GM21381 (cell line): ENCODE measurements around the gene CD99.
"Not testable (repeated sequence)": the region's sequence is repeated elsewhere in the genome, so short reads cannot be mapped to it uniquely, and the experiment has no call there.

ENCODE experiments used
- ATAC-seq: cut with Tn5 transposase; IDR thresholded peaks from one replicate; pipeline ENCODE4 v1.9.1; 2021; ENCODE audit warnings: mild to moderate bottlenecking, moderate library complexity; ENCODE audit not compliant: unreplicated experiment

The CD99 gene

DNA sequence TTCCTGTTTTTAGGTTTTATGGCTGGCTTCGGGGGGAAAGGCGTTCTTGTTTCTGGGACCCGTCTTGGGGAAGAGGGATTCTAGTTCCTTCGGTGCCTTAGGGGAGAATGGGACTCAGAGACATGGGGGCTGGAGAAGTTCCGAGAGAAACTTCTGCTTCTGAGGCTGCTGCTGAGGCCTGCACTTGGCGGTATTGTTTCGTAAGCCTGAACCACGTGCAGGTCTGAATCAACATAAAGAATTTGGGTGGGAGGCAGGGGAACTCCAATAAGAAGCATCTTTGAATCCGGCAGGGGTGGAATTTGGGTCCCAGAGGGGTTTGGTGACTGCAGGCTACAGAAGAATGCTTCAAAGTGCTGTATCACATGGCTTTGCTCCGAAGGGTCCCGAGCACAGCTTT, 75.8 kb downstream of the CD99 start:
- ATAC-seq, result no peak

DNA sequence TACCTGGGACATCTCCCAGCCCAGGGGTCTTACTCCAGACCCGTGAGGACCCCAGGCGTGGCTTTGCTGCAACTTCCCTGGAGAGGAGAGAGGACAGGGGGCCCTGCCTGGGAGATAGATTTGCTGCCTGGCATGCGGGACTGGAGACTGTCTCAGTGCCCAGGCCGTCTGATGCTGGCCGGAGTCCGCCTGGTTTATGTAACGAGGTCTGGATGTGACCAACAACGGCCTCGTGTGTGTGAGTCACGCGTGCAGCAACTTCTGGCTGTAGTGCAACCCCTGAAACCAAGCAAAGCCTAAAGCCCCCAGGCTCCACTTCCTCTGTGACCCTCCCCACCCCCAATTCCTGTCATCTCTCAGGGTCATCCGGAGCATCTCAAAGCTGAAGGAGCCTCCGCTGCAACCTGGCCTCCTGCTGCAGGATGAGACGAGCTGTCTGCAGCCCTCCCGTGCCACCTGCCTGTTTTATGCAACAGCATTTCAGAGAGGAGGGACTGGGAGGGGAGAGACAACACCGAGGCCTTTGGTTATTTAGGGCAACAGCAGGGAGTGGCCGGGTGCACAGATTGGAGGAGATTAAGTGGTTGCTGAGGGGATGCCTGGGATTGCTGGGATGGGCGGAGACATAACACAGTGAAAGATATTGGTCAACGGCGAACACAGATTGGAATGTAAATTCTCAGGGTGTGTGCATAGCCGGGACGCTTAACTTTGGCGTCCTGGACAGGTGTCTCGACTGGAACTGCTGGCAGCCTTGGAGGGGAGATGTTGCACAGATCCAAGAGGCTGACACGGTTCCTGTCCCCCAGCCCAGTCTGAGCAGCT, 76.7 kb downstream of the CD99 start:
- ATAC-seq, result no peak

DNA sequence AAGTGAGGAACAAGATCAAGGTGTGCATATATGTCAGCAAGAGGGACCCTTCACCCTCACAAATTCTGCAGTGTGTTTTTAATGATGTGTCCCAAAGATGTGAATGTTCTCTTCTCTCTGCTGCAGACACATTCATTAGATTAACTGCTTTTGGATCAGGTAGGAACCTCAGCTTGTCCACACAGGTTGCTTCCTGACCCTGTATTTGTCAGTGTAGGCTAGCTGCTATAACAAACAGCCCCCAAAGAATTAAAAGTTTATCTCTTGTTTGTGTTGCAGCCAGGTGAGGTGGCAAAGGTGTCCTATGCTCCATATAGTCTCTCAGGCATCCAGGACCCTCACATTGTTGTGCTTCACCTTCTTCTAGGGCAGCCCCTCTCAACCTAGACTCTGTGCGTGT, 78.5 kb downstream of the CD99 start:
- no peak for ATAC-seq

DNA sequence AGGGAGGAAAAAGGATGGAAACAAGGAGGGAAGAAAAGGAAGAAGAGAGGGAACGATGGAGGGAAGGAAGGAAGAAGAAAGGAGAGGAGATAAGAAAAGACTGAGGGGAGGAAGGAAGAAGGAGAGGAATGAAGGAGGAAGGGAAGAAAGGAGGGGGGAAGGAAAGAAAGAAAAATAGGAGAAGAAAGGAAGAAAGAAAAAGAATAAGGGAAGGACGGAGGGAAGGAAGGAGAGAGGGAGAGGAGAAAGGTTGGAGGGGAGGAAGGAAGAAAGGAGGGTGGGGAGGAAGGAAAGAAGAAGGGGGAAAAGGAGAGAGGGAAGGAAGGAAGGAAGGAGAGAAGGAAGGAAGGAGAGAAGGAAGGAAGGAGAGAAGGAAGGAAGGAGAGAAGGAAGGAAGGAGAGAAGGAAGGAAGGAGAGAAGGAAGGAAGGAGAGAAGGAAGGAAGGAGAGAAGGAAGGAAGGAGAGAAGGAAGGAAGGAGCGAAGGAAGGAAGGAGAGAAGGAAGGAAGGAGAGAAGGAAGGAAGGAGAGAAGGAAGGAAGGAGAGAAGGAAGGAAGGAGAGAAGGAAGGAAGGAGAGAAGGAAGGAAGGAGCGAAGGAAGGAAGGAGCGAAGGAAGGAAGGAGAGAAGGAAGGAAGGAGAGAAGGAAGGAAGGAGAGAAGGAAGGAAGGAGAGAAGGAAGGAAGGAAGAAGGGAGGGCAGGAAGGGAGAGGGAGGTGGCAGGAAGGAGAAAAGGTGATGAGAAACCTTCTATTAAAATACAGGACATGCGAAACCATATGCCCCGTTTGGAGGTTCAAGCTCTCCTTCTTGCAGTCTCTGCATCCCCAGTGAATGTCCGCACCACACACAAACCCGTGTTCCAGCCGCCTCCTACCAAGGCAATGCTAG, 82.3 kb downstream of the CD99 start:
- ATAC-seq, result not testable (repeated sequence)

DNA sequence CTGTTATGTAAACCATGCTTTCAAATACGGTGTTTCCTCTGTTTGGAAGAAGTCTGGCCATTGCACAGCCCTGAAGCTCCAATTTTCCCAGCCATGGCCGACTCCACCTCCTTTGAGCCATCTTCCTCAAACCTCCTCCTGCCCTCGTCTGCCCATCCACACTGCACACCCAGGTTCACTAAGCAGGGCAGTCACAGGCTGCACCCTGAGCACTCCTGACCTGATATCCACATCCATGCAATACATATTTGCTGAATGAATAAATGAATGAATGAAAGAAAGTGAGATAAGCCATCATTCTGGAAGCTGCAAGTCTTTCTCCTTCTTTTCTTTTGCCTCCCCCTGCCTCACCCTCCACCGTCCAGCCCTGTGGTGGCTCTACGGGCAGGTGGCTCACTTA, 83.0 kb downstream of the CD99 start:
- ATAC-seq, result no peak

DNA sequence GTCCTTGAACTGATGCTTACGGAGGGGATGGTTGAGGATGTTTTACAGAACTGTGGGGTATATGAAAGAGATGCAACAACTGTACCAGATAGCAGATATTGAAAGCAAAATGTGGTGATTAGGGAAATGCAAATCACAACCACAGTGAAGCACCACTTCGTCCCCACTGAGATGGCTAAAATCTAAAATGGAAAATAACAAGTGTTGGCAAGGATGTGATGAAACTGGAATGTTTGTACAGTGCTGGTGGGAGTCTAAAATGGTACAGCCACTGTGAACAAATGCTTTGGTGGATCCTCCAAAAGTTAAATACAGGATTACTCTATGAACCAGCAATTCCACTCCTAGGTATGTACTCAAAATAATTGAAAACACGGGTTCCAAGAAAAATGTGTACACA, 83.7 kb downstream of the CD99 start:
- no peak for ATAC-seq

DNA sequence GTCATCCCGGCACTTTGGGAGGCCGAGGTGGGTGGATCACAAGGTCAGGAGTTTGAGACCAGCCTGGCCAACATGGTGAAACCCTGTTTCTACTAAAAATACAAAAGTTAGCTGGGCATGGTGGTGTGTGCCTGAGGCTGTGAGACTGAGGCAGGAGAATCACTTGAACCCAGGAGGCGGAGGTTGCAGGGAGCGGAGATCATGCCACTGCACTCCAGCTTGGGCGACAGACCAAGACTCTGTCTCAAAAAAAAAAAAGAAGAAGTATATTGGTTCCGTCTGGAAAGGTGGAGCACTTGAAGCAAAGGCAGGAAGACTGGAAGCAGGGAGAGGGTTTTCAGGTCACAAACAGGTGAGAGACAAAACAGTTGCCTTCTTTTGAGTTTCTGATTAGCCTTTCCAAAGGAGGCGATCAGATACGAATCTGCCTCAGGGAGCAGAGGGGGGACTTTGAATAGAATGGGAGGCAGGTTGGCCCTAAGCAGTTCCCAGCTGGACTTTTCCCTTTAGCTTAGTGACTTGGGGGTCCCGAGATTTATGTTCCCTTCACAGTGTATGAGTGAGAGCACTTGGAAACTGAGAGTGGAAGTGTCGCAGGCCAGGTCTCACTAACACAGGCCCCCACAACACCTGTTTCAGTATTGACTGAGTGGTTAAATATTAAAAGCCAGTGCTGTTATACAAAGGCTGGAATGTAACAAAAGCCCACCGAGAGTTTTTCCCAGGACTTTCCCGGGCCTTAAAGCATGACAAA, 89.6 kb downstream of the CD99 start:
- ATAC-seq, result not testable (repeated sequence)

DNA sequence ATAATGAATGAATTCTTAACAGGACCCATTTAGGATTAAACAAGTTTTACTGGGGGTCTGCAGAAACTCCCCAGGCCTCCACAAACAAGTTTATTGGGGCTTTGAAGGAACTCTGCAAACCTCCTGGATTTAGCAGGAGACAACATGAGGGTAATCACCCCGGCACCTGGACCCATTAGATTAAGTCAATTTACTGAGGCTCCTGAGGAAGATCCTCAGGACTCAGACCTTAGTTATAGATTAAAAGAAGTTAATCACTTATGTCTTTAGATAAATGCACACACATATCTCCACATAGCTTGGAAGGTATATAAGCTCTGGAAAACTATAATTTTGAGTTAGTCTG, 90.1 kb downstream of the CD99 start:
- ATAC-seq, result no peak

DNA sequence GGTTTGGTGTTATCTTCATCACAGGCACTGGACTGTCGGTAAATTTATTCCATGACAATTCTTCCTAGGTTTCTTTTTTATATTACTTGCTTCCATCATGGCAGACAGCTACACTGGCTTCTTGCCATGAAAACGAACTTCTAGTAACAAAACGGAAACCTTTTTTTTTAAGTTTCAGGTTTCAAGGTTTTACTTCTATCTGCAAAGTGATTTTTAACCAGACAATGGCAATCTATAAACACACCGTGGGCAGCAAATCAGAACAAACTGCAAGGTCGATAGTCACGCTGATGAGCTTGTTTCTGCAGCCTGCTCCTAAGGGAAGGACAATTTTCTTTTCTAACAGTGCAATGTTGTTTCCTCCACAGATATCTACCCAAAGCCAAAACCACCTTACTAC, 90.6 kb downstream of the CD99 start:
- ATAC-seq, result no peak

DNA sequence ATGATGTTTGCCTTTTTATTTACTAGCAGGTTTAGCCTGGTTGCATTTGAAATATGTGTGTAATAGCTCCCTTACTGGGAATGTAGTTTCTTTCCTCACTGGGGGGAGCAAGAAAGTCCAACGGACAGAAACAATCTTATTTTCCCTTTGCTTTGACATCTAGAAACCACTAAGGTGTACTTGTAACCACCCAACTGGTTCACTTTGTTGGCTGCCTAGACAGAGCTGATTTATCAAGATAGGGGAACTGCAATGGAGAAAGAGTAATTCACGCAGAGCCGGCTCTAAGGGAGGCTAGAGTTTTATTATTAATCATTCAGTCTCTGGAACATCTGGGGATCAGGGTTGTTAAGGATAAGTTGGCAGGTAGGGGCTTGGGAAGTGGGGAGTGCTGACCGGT, 91.1 kb downstream of the CD99 start:
- ATAC-seq, result no peak

DNA sequence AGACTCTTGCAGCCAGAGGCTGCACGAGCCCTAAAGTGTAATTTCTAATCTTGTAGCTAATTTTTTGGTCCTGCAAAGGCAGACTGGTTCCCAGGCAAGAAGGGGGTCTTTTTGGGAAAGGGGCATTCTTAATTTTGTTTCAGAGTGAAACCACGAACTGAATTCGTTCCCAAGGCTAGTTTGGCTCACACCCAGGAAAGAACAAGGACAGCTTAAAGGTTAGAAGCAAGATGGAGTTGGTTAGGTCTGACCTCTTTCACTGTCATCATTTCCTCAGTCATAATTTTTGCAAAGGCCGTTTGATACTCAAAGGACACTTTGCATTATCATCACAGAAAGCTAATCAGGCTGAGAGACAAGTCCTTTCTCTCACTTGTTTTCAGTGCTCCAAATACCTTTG, 91.7 kb downstream of the CD99 start:
- ATAC-seq, result no peak

DNA sequence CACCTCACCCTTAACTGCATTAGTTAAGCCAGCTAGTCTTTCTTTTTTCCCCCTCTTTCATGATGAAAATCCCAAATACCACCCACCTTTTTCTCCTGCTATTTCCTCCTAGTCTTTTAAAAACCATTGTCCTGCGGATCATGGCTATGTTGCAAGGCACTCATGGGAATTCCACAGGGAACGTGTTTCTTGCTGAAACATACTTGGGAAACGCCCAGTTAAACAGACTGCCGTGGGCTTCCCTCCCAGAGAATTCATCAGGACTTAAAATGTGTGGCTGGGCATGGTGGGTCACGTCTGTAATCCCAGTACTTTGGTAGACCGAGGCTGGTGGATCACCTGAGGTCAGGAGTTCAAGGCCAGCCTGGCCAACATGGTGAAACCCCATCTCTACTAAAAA, 92.9 kb downstream of the CD99 start:
- no peak for ATAC-seq

DNA sequence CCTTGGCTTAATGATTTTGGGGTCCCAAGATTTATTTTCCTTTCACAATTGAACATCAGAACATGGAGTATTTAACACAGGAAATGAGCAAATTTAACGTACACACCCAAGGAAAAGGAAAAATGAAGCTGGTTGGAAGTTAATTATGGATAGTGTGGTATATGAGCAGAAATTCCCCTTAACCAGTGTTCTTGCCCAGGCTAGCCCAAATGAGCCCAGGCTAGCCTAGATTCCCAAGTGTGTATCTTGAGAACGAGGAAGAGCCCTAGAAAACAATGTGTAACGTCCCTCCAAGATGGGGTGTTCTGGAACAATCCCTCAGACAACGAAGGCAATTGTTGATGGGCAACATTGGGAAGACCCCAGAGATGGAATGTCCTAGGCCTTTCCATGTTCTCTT, 94.4 kb downstream of the CD99 start:
- no peak for ATAC-seq

DNA sequence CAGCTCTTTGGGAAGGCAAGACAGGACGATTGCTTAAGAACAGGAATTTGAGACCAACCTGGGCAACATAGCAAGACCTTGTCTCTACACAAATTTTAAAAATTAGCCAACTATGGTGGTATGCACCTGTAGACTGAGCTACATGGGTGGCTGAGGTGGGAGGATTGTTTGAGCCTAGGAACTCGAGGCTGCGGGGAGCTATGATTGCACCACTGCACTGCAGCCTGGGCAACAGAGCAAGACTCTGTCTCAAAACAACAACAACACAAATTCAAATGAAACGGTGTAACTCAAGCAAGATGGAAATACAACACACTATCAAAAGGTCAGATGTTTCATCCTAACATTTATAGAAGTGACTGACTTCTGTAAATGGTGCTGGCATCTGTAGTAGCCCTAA, 97.9 kb downstream of the CD99 start:
- no peak for ATAC-seq

DNA sequence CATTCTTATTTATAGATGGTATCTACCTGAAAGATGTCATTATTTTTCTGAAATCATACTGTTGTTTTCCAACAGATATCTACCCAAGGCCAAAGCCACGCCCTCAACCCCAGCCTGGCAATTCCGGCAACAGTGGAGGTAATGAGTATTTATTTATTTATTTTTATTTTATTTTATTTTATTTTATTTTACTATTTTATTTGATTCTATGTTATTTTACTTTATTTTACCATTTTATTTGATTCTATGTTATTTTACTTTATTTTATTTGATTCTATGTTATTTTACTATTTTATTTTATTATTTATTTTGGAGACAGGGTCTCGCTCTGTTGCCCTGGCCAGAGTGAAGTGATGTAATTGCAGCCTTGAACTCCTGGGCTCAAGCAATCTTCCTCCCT, 98.5 kb downstream of the CD99 start:
- ATAC-seq, result no peak
